Neuronal stem cell (in vitro differentiated cells): ENCODE results near the gene PIAS1.

Experiments
- DNase-seq: peaks from one replicate; pipeline ENCODE4 v3.0.0-alpha.2; 2013; ENCODE audit warnings: low spot score
- H2AFZ ChIP-seq: one replicate; pipeline ENCODE4 v1.6.1; 2013; ENCODE audit warnings: mild to moderate bottlenecking, low read length, inconsistent platforms
- H2AK5ac ChIP-seq: 2 replicates; pipeline ENCODE4 v1.6.1; 2013; ENCODE audit warnings: low read depth, mild to moderate bottlenecking, inconsistent platforms, low read length, moderate library complexity, mixed read lengths
- H2BK120ac ChIP-seq: 2 replicates; pipeline ENCODE4 v1.6.1; 2013; ENCODE audit warnings: low read depth, mild to moderate bottlenecking, inconsistent platforms, low read length, moderate library complexity, mixed read lengths
- H2BK12ac ChIP-seq: one replicate; pipeline ENCODE4 v1.6.1; 2013; ENCODE audit warnings: low read length, inconsistent platforms
- H2BK15ac ChIP-seq: 2 replicates; pipeline ENCODE4 v1.6.1; 2013; ENCODE audit warnings: mild to moderate bottlenecking, low read length, inconsistent platforms, mixed read lengths
- H2BK5ac ChIP-seq: one replicate; pipeline ENCODE4 v1.6.1; 2013; ENCODE audit warnings: inconsistent platforms, mild to moderate bottlenecking, low read length, moderate library complexity
- H3K14ac ChIP-seq: one replicate; pipeline ENCODE4 v1.6.1; 2013; ENCODE audit warnings: low read length, inconsistent platforms
- H3K18ac ChIP-seq: 2 replicates; pipeline ENCODE4 v1.6.1; 2013; ENCODE audit warnings: low read length, inconsistent platforms
- H3K23ac ChIP-seq: 2 replicates; pipeline ENCODE4 v1.6.1; 2013; ENCODE audit warnings: low read depth, mild to moderate bottlenecking, mixed read lengths, low read length, inconsistent platforms; ENCODE audit not compliant: poor library complexity
- H3K27ac ChIP-seq: replicated peaks from 3 replicates; pipeline ENCODE4 v1.5.1; 2013; ENCODE audit warnings: low read length, inconsistent platforms
- H3K27me3 ChIP-seq, 3 experiments: 2 replicates each; pipeline ENCODE4 v1.6.1; 2013; ENCODE audit warnings: low read length in 3 of 3, mild to moderate bottlenecking in 2 of 3, inconsistent platforms in 1 of 3, low read depth in 1 of 3, mixed read lengths in 1 of 3, moderate library complexity in 1 of 3; ENCODE audit not compliant: control insufficient read depth in 3 of 3, insufficient read depth in 3 of 3
- H3K36me3 ChIP-seq, 2 donors: replicated peaks in 1 of 2; 2 replicates each; pipeline ENCODE4 v1.6.1; 2013; ENCODE audit warnings: low read length in 2 of 2; ENCODE audit not compliant: control insufficient read depth in 2 of 2, insufficient read depth in 2 of 2
- H3K4ac ChIP-seq: 2 replicates; pipeline ENCODE4 v1.6.1; 2013; ENCODE audit warnings: inconsistent platforms, mild to moderate bottlenecking, low read length, moderate library complexity
- H3K4me1 ChIP-seq, 2 donors: 1 replicate in 1 of 2; 2 replicates in 1 of 2; pipeline ENCODE4 v1.6.1; 2013; ENCODE audit warnings: low read length in 2 of 2, low read depth in 1 of 2; ENCODE audit not compliant: control insufficient read depth in 2 of 2, insufficient read depth in 1 of 2
- H3K4me2 ChIP-seq: one replicate; pipeline ENCODE4 v1.6.1; 2013; ENCODE audit warnings: mild to moderate bottlenecking, low read length, inconsistent platforms; ENCODE audit not compliant: insufficient read depth, poor library complexity, severe bottlenecking
- H3K4me3 ChIP-seq, 2 donors: 2 replicates each; pipeline ENCODE4 v1.5.1; 2013; ENCODE audit warnings: low read length in 2 of 2, mild to moderate bottlenecking in 2 of 2, inconsistent platforms in 1 of 2, moderate library complexity in 1 of 2
- H3K79me1 ChIP-seq: one replicate; pipeline ENCODE4 v1.6.1; 2013; ENCODE audit warnings: low read depth, mild to moderate bottlenecking, inconsistent platforms, low read length, moderate library complexity
- H3K9ac ChIP-seq: one replicate; pipeline ENCODE4 v1.6.1; 2013; ENCODE audit warnings: mild to moderate bottlenecking, low read depth, low read length, inconsistent platforms; ENCODE audit not compliant: poor library complexity
- H3K9me3 ChIP-seq, 2 donors: replicated peaks in 1 of 2; 2 replicates each; pipeline versions ENCODE3 to v1.6.1; 2013; ENCODE audit warnings: low read length in 2 of 2, mild to moderate bottlenecking in 2 of 2, inconsistent platforms in 1 of 2, low read depth in 1 of 2, mixed read lengths in 1 of 2, moderate library complexity in 1 of 2; ENCODE audit not compliant: control insufficient read depth in 2 of 2, insufficient read depth in 1 of 2
- H4K8ac ChIP-seq: one replicate; pipeline ENCODE4 v1.6.1; 2013; ENCODE audit warnings: low read depth, mild to moderate bottlenecking, inconsistent platforms, low read length, moderate library complexity
- H4K91ac ChIP-seq: one replicate; pipeline ENCODE4 v1.6.1; 2013; ENCODE audit warnings: low read length, low read depth, mild to moderate bottlenecking, inconsistent platforms; ENCODE audit not compliant: poor library complexity
- WGBS, 2 donors: extraction: QIAGEN DNeasy Blood & Tissue Kit; methylation state at CpG; one replicate each; pipeline ENCODE4 v1.1.7; 2013; ENCODE audit warnings: missing lambda C conversion rate in 2 of 2, mixed read lengths in 1 of 2; ENCODE audit not compliant: insufficient read length in 2 of 2, insufficient replicate concordance in 1 of 2; ENCODE audit errors: extremely low coverage in 2 of 2; 5-methylcytosine and 5-hydroxymethylcytosine counted together

Gene PIAS1

GRCh38 chr15:68012911-68013310 lies 41.2 kb upstream of the PIAS1 start:
- no peak overlapping the region for H3K4ac ChIP-seq
- H3K18ac ChIP-seq = no peak overlapping the region
- H4K91ac ChIP-seq = no peak overlapping the region
- no CpG with 5 or more reads among the region's 1 CpG for WGBS, 2 donors
- no peaks in the 10 kb centered on the region for H3K9me3 ChIP-seq
- no peak for DNase-seq
- H2AFZ ChIP-seq = no peak overlapping the region
- H3K27me3 ChIP-seq = peaks cover 0 to 15% (median 0%) of the 10 kb centered on the region in 3 experiments
- no peak overlapping the region for H3K14ac ChIP-seq
- no peak overlapping the region for H3K9ac ChIP-seq
- H3K36me3 ChIP-seq = no peaks in the 10 kb centered on the region
- H2BK15ac ChIP-seq = no peak overlapping the region
- H4K8ac ChIP-seq = no peak overlapping the region
- H2BK5ac ChIP-seq = no peak overlapping the region
- H3K27ac ChIP-seq = no peak overlapping the region
- H3K4me1 ChIP-seq = peaks cover 0 to 6% of the 10 kb centered on the region in 2 donors
- no peak overlapping the region for H3K4me2 ChIP-seq
- no peak overlapping the region for H3K4me3 ChIP-seq
- no peak overlapping the region for H2AK5ac ChIP-seq
- no peak overlapping the region for H3K23ac ChIP-seq
- H3K79me1 ChIP-seq = no peaks in the 10 kb centered on the region
- no peak overlapping the region for H2BK12ac ChIP-seq
- H2BK120ac ChIP-seq = no peak overlapping the region

- Histone ChIP-seq H2BK15ac (no peak overlapping the region), H3K27ac (no peak overlapping the region), H3K4me3 (no peak overlapping the region), H4K91ac (no peak overlapping the region), H3K36me3 (no peaks in the 10 kb centered on the region), H2AK5ac (no peak overlapping the region), H3K18ac (no peak overlapping the region), H2AFZ (no peak overlapping the region), H2BK5ac (no peak overlapping the region), H4K8ac (no peak overlapping the region), H3K4me2 (no peak overlapping the region), H3K9me3 (no peaks in the 10 kb centered on the region), H2BK12ac (no peak overlapping the region), H2BK120ac (no peak overlapping the region), H3K4me1 (peaks cover 0 to 6% of the 10 kb centered on the region in 2 donors), H3K79me1 (no peaks in the 10 kb centered on the region), H3K14ac (no peak overlapping the region), H3K27me3 (peaks cover 0 to 7% (median 0%) of the 10 kb centered on the region in 3 experiments), H3K23ac (no peak overlapping the region), H3K9ac (no peak overlapping the region), H3K4ac (no peak overlapping the region)
- 100% methylated on average over 1 of the region's 1 CpG; no CpG with 5 or more reads in 1 of the 2 donors for WGBS, 2 donors
- no peak for DNase-seq
Measured at GRCh38 chr15:68014219-68014618, 39.9 kb upstream of the PIAS1 start.

GRCh38 chr15:68015244-68015643 lies 38.9 kb upstream of the PIAS1 start:
- no peaks in the 10 kb centered on the region for H3K9me3 ChIP-seq

GRCh38 chr15:68017201-68017600 lies 36.9 kb upstream of the PIAS1 start:
- Histone ChIP-seq H3K36me3 (no peaks in the 10 kb centered on the region), H2BK12ac (no peak overlapping the region), H3K23ac (no peak overlapping the region), H3K27ac (no peak overlapping the region), H3K4me3 (no peak overlapping the region), H3K4me1 (no peaks in the 10 kb centered on the region), H4K91ac (no peak overlapping the region), H2BK5ac (no peak overlapping the region), H4K8ac (no peak overlapping the region), H2BK15ac (no peak overlapping the region), H2BK120ac (no peak overlapping the region), H3K9ac (no peak overlapping the region), H3K4me2 (no peak overlapping the region), H3K14ac (no peak overlapping the region), H3K79me1 (no peaks in the 10 kb centered on the region), H2AFZ (no peak overlapping the region), H3K27me3 (peaks cover 0 to 12% (median 0%) of the 10 kb centered on the region in 3 experiments), H3K4ac (no peak overlapping the region), H2AK5ac (no peak overlapping the region), H3K18ac (no peak overlapping the region), H3K9me3 (no peaks in the 10 kb centered on the region)
- WGBS, 2 donors = no CpG with 5 or more reads among the region's 6 CpGs
- DNase-seq = no peak

More at GRCh38 chr15:68015244-68015643, 38.9 kb upstream of the PIAS1 start:
- Histone ChIP-seq H2AK5ac (no peak overlapping the region), H3K4me3 (no peak overlapping the region), H3K23ac (no peak overlapping the region), H2BK15ac (no peak overlapping the region), H4K91ac (no peak overlapping the region), H4K8ac (no peak overlapping the region), H3K27me3 (peaks cover 0 to 12% (median 0%) of the 10 kb centered on the region in 3 experiments), H3K27ac (no peak overlapping the region), H3K79me1 (no peaks in the 10 kb centered on the region), H2AFZ (no peak overlapping the region), H3K18ac (no peak overlapping the region), H3K36me3 (no peaks in the 10 kb centered on the region), H3K4me1 (peaks cover 0 to 3% of the 10 kb centered on the region in 2 donors), H3K4ac (no peak overlapping the region), H2BK5ac (no peak overlapping the region), H3K9ac (no peak overlapping the region), H2BK12ac (no peak overlapping the region), H3K4me2 (no peak overlapping the region), H3K14ac (no peak overlapping the region), H2BK120ac (no peak overlapping the region)
- no CpG with 5 or more reads among the region's 3 CpGs for WGBS, 2 donors
- no peak for DNase-seq
